HG03432 (cell line): ENCODE measurements around the gene STK32A.
A peak's percentile ranks its signal among the peaks of the same experiment; 100 is the strongest.

Source experiments
- ATAC-seq: cut with Tn5 transposase; IDR thresholded peaks from one replicate; pipeline ENCODE4 v1.9.1; 2021; ENCODE audit warnings: mild to moderate bottlenecking, moderate library complexity; ENCODE audit not compliant: unreplicated experiment

Gene STK32A

GRCh38 chr5:147388184-147389108 lies 153.6 kb downstream of the STK32A start:
- ATAC-seq, result no peak

DNA sequence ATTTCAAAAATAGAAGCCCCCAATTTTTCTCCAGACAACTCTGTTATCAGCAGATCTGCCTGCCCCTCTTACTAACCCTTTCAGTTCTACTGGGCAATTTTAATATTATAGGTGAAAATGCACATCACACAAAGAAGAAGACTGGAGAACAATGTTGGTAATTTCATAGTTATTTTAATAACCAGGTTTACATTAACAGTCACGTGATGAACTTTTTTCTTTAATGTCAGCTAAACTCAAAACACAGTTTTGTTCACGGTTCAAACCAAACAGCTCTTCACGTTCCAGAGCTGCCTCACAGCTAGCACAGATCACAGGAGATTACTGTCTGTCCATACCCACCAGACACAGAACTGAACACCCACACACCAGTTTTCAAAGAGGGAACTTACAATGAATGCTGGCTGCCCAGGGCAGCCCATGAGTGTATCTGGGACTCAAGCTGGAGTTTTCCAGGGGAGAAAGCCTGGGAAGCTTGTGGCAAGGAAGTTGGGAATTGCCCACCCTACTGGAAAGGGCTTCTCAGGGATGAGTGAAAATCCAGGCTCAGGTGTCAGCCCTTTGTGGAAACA lies 155.9 kb downstream of the STK32A start:
- no peak for ATAC-seq

DNA sequence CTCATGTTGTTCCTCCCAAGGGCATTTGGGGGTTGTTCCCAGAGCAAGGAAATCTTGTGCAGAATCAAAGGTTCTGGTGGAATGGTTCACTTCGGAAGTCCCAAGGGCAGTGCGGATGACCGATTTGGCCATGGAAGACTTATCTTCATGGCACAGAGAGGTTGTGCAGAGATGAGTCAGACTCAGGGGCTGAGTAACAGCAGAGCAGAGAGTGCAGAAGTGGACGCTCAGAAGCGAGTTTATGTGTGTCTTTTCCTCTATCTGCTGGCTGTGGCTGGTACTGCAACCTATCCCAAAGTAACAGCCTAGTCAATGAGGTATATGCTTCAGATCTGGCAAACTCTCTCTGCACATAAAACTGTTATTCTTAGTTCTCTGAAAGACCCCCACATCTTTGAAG lies 157.0 kb downstream of the STK32A start:
- peak; percentile 97 for ATAC-seq

- no peak for ATAC-seq
These were observed 159.2 kb downstream of the STK32A start for GRCh38 chr5:147393874-147394672.

- no peak for ATAC-seq
These were observed 161.4 kb downstream of the STK32A start for GRCh38 chr5:147396070-147396823.

DNA sequence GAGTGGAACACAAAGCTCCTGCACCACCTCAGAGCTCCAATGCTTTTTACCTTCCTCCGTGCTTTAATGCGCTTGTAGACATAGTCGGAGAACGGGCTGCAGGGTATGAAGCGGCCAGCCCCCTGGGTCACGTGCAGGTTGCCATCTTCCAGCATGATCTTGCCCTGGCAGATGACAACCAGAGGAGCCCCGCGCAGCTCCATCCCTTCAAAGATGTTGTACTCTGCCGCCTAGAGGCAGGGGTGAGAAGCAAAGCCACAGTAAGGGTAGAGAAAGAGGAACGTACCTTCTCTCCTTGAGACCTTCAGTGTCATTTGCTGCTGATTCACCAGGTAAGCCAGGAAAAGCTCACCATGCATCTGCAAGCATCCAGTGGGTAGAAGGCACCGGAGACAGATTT lies 162.8 kb downstream of the STK32A start:
- no peak for ATAC-seq

- ATAC-seq, result no peak
These were observed 164.0 kb downstream of the STK32A start for GRCh38 chr5:147398860-147399259.

GRCh38 chr5:147400126-147400809 lies 165.4 kb downstream of the STK32A start:
- ATAC-seq, result no peak

GRCh38 chr5:147400881-147401280 lies 166.1 kb downstream of the STK32A start:
- ATAC-seq, result no peak

DNA sequence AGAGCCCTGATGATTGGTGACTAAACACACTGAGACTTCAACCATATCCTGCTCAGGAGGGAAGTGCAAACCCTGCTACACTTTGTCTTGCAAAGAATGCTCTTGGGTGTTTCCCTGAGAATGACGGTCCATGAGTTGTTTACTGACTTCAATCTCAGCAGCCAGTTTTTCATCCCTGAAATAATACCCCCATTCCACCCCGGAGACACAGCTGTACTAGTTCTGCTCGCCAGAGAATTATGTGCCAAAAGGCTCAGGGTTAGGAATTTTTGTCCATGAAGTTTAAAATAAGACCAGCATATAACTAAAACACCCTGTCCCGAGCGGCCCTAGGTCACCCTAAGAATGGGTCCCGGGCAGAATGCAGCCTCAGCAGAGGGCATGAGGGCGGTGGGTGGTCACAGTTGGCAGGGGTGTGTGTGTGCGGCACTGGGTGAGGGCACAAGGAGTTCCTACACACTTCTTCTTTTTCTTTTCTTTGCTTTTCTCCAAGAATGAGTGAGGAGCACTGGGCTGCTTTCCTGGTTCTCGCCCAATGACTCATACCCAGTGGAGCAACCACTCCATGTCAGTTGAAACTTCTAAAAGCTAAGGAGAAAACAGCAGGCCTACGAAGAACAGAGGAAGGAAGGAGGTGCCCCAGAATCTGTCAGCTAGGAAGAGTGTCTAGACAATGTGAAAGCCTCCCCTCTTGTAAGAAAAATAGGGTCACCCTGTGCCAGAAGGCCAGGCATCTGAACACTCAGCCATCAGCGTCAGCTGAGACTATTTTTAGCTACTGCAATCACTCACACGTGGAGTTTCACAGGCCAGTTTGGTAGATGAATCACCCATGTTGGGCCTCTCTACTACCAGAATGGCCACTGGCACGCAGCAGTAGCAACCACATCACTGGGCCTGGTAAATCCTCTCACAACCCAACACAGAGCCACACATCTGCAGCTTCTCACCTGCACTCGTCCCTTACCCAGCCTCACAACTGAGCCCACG lies 169.1 kb downstream of the STK32A start:
- ATAC-seq, result peak; percentile 93

DNA sequence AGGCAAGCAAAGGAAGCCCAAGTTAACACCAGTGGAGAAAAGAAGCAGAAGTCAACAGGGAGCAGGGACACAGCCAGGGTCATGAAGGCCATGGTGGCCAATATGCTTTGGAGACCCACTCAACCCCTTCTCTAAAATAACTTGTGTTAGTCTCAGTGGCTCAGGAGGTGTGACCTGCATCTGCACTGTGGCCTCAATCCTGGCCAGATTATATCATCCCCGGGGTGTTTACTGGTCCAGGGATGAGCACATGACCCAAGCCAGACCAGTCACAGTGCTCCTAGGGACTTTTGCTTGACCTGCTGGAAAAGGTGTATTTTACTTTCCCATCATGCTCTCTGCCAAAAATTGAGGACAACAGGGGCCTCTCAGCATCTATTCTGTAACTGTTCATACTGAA lies 169.9 kb downstream of the STK32A start:
- no peak for ATAC-seq

- ATAC-seq, result no peak
These were observed 171.8 kb downstream of the STK32A start for GRCh38 chr5:147406636-147407035.

- ATAC-seq, result peak; percentile 24
These were observed 172.4 kb downstream of the STK32A start for GRCh38 chr5:147407094-147407681.

GRCh38 chr5:147408980-147409379 lies 174.2 kb downstream of the STK32A start:
- ATAC-seq, result no peak

GRCh38 chr5:147410496-147411358 lies 175.9 kb downstream of the STK32A start:
- ATAC-seq, result peak; percentile 31

GRCh38 chr5:147411359-147412319 lies 176.8 kb downstream of the STK32A start:
- ATAC-seq, result no peak

DNA sequence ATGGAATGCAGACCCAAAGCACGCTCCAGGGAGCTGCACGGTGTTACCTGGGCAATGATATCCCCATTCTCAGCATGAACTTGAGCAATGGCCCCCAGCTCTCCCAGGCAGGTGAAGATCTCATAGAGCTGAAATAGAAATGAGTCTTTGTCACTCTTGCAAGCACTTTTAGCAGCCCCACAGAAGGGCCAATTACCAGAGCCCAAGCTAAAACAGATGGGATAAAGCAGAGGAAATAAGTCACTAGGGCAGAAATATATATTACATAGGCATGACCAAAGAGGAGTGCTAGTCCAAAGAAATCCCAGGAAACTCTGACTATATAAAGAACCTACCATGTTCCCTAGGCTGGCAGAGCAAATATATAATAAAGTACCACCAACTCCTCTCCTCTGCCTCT lies 177.7 kb downstream of the STK32A start:
- no peak for ATAC-seq
